Transverse colon (tissue), 4 donors: ENCODE results near the gene SYNJ1. TPM values are rescaled to one million over a fixed set of nuclear protein-coding genes. Genes with fewer than 3 reads are reported as not detected.

Experiments used
- DNase-seq: peaks from one replicate; pipeline ENCODE4 v3.0.0-alpha.2; 2019
- H3K27ac ChIP-seq, 4 donors: fragments of 200-600 bp; sonication (generic); 2 replicates each; pipeline ENCODE4 v1.5.1; 2016 to 2018; ENCODE audit warnings: inconsistent platforms in 4 of 4
- H3K27me3 ChIP-seq: fragments of 200-600 bp; sonication (generic); 2 replicates; pipeline ENCODE4 v1.5.1; 2017; ENCODE audit warnings: inconsistent platforms
- H3K36me3 ChIP-seq, 4 donors: fragments of 200-600 bp; sonication (generic); 2 replicates each; pipeline ENCODE4 v1.5.1; 2017 to 2019; ENCODE audit warnings: inconsistent platforms in 4 of 4
- H3K4me1 ChIP-seq, 4 donors: fragments of 200-600 bp; sonication (generic); 2 replicates each; pipeline ENCODE4 v1.5.1; 2017 to 2020; ENCODE audit warnings: inconsistent platforms in 4 of 4
- H3K4me3 ChIP-seq, 4 donors: fragments of 200-600 bp; sonication (generic); 1 replicate in 1 of 4; 2 replicates in 3 of 4; pipeline versions ENCODE4 v1.5.1 to v1.6.1; 2017 to 2019; ENCODE audit warnings: inconsistent platforms in 4 of 4
- H3K9me3 ChIP-seq, 2 donors: fragments of 200-600 bp; sonication (generic); 2 replicates each; pipeline ENCODE4 v1.5.1; 2017 to 2019; ENCODE audit warnings: inconsistent platforms in 2 of 2
- EP300 ChIP-seq: sonication (generic); formaldehyde crosslinking; IDR thresholded peaks from one replicate; pipeline ENCODE4 v1.6.1; 2017; ENCODE audit warnings: antibody characterized with exemption, low read depth
- POLR2A ChIP-seq: fragments of 450-650 bp; IDR thresholded peaks from one replicate; pipeline ENCODE4 v1.6.1; 2016; ENCODE audit warnings: antibody characterized with exemption, mild to moderate bottlenecking, moderate library complexity
- POLR2AphosphoS5 ChIP-seq, 3 donors: sonication (generic); formaldehyde crosslinking; IDR thresholded peaks; one replicate each; pipeline ENCODE4 v1.6.1; 2016; ENCODE audit warnings: antibody characterized with exemption in 3 of 3
- WGBS, 2 donors: methylation state at CpG; one replicate each; pipeline ENCODE4 v1.1.5; 2018; ENCODE audit warnings: low coverage in 1 of 2; 5-methylcytosine and 5-hydroxymethylcytosine counted together
- in situ Hi-C, 4 donors: fragments of 200-750 bp; cut with MboI; loops; one replicate each; pipeline versions ENCODE4 v1.15.0 to v1.15.1; 2017; ENCODE audit warnings: low sequenced_read_pairs in 3 of 4, low pct_ligation_motif_present in 1 of 4, low pct_unique_long_range_greater_than_20kb in 1 of 4
- intact Hi-C: fragments of 100-400 bp; cut with DNase I; formaldehyde crosslinking; loops from one replicate; pipeline ENCODE4 v1.15.1; 2023; ENCODE audit warnings: low total_unique reads
- total RNA-seq, 4 donors: library from RNA; depleted of rRNA; stranded (reverse); fragments of >200 nt; gene quantifications; one replicate each; pipeline ENCODE4 v1.1.0, GENCODE V29; 2016
- TF ChIP-seq, protein P1 (sequence below), 5 experiments: fragments of 200-600 bp in 3 of 5; fragments of 450-650 bp in 2 of 5; sonication (generic) in 3 of 5; IDR thresholded peaks; 1 replicate in 2 of 5; 2 replicates in 3 of 5; pipeline ENCODE4 v1.5.1; 2016 to 2017; ENCODE audit warnings: antibody characterized with exemption in 5 of 5, inconsistent platforms in 3 of 5, mild to moderate bottlenecking in 2 of 5, moderate library complexity in 1 of 5

Gene SYNJ1
- total RNA-seq, 4 donors from 2014 or later, result 9.8 to 18.0 (median 15.9) TPM

DNA sequence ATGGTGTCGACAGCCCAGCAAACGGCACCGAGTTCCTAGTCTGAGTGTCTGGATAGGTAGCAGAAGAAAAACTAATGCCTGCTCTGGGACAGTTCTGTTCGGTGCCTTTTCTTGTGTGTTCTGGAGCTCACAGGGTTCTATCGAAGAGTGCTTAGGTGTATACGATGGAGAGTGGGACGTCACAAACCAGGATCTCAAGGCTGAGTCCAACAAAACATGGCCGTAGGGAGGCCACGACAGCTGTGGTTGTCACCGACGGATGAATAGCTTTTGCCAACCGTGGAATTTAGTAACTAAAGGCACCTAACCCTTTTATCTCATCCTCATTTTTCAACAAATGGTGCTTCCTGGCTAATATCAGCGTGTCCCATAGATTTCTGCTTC, 635 bp upstream of the SYNJ1 start:
- in situ Hi-C loops (no loop called here), intact Hi-C loops (no loop called here)
- 5 to 36% methylated on average over 1 to 13 of the region's 13 CpGs for WGBS, 2 donors
- TF ChIP-seq POLR2A (no peak), EP300 (no peak), POLR2AphosphoS5 (IDR thresholded peaks at IDR 0.05) (no peak)
- TF ChIP-seq, protein P1, sequence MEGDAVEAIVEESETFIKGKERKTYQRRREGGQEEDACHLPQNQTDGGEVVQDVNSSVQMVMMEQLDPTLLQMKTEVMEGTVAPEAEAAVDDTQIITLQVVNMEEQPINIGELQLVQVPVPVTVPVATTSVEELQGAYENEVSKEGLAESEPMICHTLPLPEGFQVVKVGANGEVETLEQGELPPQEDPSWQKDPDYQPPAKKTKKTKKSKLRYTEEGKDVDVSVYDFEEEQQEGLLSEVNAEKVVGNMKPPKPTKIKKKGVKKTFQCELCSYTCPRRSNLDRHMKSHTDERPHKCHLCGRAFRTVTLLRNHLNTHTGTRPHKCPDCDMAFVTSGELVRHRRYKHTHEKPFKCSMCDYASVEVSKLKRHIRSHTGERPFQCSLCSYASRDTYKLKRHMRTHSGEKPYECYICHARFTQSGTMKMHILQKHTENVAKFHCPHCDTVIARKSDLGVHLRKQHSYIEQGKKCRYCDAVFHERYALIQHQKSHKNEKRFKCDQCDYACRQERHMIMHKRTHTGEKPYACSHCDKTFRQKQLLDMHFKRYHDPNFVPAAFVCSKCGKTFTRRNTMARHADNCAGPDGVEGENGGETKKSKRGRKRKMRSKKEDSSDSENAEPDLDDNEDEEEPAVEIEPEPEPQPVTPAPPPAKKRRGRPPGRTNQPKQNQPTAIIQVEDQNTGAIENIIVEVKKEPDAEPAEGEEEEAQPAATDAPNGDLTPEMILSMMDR (IDR thresholded peaks at IDR 0.05), result no peak
- peak overlapping the region; percentile 91 to 96 (median 94) for H3K27ac ChIP-seq
- peaks cover 0 to 7% (median 0%) of the 10 kb centered on the region in 4 donors for H3K36me3 ChIP-seq
- DNase-seq, result no peak
- H3K9me3 ChIP-seq, result no peaks in the 10 kb centered on the region
- no peaks in the 10 kb centered on the region for H3K27me3 ChIP-seq
- peaks cover 5 to 24% (median 11%) of the 10 kb centered on the region in 4 donors for H3K4me1 ChIP-seq
- peak overlapping the region; percentile 59 to 93 (median 78) for H3K4me3 ChIP-seq

DNA sequence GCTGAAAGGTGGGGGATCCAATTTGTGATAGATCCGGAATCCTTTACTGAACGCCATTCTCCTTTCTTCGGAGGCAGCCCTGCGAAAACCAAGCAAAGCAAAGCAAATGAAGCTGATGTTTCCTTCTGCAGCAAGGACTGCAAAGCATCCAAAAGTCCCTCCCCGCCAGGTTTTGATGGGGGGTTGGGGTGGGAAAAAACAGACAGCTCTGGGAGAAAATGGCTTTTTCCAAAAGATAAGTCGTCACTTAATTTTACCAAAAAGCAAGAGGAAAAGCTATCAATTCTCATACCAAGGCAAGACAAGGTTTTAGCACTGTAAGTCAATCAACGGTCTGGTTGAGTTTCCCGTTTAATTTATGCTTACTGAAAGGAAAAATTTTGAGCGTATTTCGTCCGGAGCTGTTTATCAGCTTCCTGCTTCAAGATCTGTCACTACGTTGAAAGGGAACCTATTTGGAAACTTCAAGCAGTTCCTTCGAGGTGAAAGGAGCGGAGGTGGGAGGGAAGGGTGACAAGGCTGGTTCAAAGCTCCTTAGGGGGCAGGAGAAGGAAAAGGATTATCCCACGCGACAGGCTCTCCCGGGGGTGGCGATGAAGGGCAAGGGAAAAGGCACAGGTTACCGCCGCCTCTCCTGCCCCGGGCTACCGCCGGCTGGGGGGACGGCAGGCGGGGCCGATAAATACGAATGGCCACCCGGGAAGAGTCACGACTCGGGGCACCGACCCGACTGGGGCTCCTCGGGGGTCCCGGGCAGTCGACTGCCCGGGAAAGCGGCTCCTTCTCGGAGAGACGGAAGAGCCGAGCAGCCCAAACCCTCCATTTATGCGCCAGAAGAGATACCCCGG, 750 bp downstream of the SYNJ1 start:
- in situ Hi-C loops, result no loop called here
- Histone ChIP-seq H3K4me1 (peaks cover 5 to 24% (median 11%) of the 10 kb centered on the region in 4 donors), H3K4me3 (peak overlapping the region; percentile 59 to 93 (median 83)), H3K27ac (peak overlapping the region; percentile 91 to 96 (median 94)), H3K36me3 (peaks cover 0 to 7% (median 0%) of the 10 kb centered on the region in 4 donors), H3K27me3 (no peaks in the 10 kb centered on the region), H3K9me3 (no peaks in the 10 kb centered on the region)
- DNase-seq, result peak; percentile 42
- TF ChIP-seq POLR2A (no peak), POLR2AphosphoS5 (IDR thresholded peaks at IDR 0.05) (no peak), EP300 (no peak)
- TF ChIP-seq, protein P1 (IDR thresholded peaks at IDR 0.05), result no peak
- WGBS, 2 donors, result 2 to 4% methylated on average over 20 to 32 of the region's 42 CpGs
- intact Hi-C loops, result no loop called here

DNA sequence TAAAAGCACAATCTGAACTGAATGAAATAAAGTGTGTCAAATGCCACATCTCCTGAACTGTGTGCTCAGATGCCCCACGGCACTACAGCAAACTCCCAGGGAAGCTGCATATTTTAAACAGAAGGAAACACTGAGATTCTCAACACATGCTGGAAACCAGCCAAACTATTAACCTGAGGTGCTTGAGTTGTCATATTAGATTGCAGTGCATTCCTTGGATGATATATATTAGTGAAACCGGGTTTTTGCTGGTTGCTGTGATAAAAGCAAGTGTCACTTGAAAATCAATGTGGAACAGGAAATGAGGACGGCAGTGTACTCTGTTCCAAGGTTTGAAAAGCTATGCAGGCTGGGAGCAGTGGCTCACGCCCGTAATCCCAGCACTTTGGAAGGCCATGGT, 8.7 kb downstream of the SYNJ1 start:
- Histone ChIP-seq H3K4me1 (peaks cover 0 to 16% (median 7%) of the 10 kb centered on the region in 4 donors), H3K27me3 (no peaks in the 10 kb centered on the region), H3K4me3 (no peak overlapping the region), H3K9me3 (no peaks in the 10 kb centered on the region), H3K36me3 (peaks cover 0 to 7% (median 0%) of the 10 kb centered on the region in 4 donors), H3K27ac (no peak overlapping the region)
- no peak for DNase-seq
- WGBS, 2 donors, result 74 to 76% methylated on average over 3 to 5 of the region's 5 CpGs
- in situ Hi-C loops (no loop called here), intact Hi-C loops (no loop called here)
- TF ChIP-seq POLR2AphosphoS5 (IDR thresholded peaks at IDR 0.05), result no peak
- TF ChIP-seq POLR2A, result no peak
- TF ChIP-seq EP300, result no peak
- TF ChIP-seq, protein P1 (IDR thresholded peaks at IDR 0.05), result no peak

DNA sequence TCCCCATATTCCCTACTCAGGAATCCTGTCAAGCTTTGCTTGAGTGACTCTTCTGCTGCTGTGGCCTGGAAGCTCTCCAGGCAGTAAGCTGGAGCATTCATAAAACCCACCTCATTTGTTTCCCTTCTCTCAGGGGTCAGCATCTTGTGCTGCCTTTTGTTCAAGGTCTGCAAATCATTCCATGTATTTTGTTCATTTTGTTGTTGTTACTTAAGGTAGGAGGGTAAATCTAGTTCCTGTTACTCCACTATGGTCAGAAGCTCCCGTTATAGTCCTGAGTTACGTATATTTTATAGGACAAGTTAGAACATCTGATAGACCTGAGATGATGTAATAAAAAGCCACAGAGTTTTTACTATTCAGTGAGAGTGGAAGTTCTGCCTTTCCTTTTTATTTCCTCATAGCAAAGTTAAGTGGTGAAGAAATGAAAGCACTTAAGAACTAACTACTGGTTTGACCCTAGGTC, 9.9 kb downstream of the SYNJ1 start:
- H3K36me3 ChIP-seq, result peaks cover 0 to 7% (median 0%) of the 10 kb centered on the region in 4 donors
- WGBS, 2 donors, result 47% methylated on average over 2 of the region's 2 CpGs; no CpG with 5 or more reads in 1 of the 2 donors
- peak overlapping the region in 2 of 4 donors; percentile 30 to 55 for H3K27ac ChIP-seq
- peaks cover 0 to 16% (median 7%) of the 10 kb centered on the region in 4 donors for H3K4me1 ChIP-seq
- in situ Hi-C loops, result no loop called here
- no peak for DNase-seq
- H3K9me3 ChIP-seq, result no peaks in the 10 kb centered on the region
- no peak overlapping the region for H3K4me3 ChIP-seq
- intact Hi-C loops, result no loop called here
- TF ChIP-seq EP300 (no peak), POLR2AphosphoS5 (IDR thresholded peaks at IDR 0.05) (no peak), POLR2A (no peak)
- TF ChIP-seq, protein P1 (IDR thresholded peaks at IDR 0.05), result no peak
- no peaks in the 10 kb centered on the region for H3K27me3 ChIP-seq
